ENCODE results near the gene ATG4B.

DNA sequence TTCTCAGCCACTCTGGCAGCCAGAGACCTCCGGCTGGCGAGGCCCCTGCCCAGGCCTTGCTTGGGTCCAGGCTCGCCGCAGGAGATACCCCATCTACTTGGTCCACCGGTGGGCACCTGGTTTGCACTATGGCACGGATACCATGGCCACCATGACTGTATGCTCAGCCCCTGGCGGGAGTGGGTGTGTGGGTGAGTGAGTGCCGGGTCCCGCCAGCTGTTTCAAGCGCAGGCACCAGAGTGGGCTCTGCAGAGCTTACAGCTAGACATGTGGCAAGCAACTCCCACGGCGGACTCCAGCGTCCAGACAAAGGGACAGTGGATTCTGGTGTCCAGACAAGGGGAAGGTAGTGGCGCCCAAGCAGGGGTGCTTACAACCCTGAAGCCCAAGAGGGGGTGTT, 1.4 kb downstream of the ATG4B start:
- TF ChIP-seq POLR2A (IDR thresholded peaks at IDR 0.05) = no peak
- TF ChIP-seq, protein P1, sequence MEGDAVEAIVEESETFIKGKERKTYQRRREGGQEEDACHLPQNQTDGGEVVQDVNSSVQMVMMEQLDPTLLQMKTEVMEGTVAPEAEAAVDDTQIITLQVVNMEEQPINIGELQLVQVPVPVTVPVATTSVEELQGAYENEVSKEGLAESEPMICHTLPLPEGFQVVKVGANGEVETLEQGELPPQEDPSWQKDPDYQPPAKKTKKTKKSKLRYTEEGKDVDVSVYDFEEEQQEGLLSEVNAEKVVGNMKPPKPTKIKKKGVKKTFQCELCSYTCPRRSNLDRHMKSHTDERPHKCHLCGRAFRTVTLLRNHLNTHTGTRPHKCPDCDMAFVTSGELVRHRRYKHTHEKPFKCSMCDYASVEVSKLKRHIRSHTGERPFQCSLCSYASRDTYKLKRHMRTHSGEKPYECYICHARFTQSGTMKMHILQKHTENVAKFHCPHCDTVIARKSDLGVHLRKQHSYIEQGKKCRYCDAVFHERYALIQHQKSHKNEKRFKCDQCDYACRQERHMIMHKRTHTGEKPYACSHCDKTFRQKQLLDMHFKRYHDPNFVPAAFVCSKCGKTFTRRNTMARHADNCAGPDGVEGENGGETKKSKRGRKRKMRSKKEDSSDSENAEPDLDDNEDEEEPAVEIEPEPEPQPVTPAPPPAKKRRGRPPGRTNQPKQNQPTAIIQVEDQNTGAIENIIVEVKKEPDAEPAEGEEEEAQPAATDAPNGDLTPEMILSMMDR (IDR thresholded peaks at IDR 0.05) = no peak
- TF ChIP-seq EP300 (IDR thresholded peaks at IDR 0.05) = no peak
- TF ChIP-seq POLR2AphosphoS5 (IDR thresholded peaks at IDR 0.05) = no peak
